HUES64 (cell line): ENCODE results near the gene OST4.
A peak's percentile ranks its signal among the peaks of the same experiment; 100 is the strongest.
"Not testable (repeated sequence)": the region's sequence is repeated elsewhere in the genome, so short reads cannot be mapped to it uniquely, and the experiment has no call there.

Experiments used
- H3K27ac ChIP-seq: 2 replicates; pipeline ENCODE4 v1.7.0; 2013; ENCODE audit warnings: low read depth, low read length, inconsistent platforms
- H3K27me3 ChIP-seq: 2 replicates; pipeline ENCODE4 v1.6.1; 2013; ENCODE audit warnings: mild to moderate bottlenecking, low read length; ENCODE audit not compliant: insufficient read depth
- H3K36me3 ChIP-seq: 2 replicates; pipeline ENCODE4 v1.6.1; 2013; ENCODE audit warnings: mild to moderate bottlenecking, low read length; ENCODE audit not compliant: insufficient read depth
- H3K4me1 ChIP-seq: 2 replicates; pipeline ENCODE4 v1.6.1; 2013; ENCODE audit warnings: mild to moderate bottlenecking, low read length, moderate library complexity; ENCODE audit not compliant: insufficient read depth
- H3K4me3 ChIP-seq: 2 replicates; pipeline ENCODE4 v1.5.1; 2013; ENCODE audit warnings: mild to moderate bottlenecking, low read length, moderate library complexity
- H3K9ac ChIP-seq: 2 replicates; pipeline ENCODE4 v1.6.1; 2013; ENCODE audit warnings: mild to moderate bottlenecking, low read depth, low read length
- H3K9me3 ChIP-seq: 2 replicates; pipeline ENCODE4 v1.6.1; 2013; ENCODE audit warnings: low read depth, low read length; ENCODE audit not compliant: insufficient read depth
- WGBS: fragments of 150-250, 120-280 bp; methylation state at CpG from one replicate; pipeline ENCODE4 v1.1.7; 2013; ENCODE audit warnings: missing lambda C conversion rate; 5-methylcytosine and 5-hydroxymethylcytosine counted together

The OST4 gene

DNA sequence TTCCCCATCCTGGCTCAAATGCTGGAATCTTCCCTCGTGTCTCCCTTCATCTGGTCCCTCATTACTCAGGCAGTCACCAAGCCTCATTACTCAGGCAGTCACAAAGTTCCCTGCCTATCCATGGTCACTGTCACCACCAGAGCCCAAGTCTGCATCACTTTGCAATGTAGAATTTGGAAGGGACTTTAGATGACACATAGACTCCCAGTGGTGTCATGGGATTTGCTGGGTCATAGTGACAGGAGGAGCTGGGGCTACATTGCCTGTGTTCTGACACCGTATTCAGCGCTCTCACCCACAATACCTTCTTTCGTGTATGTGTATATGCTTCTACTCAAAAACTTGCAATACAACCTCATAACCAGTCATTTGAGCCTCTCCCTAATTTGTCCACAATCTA lies 4.9 kb upstream of the OST4 start:
- H3K27me3 ChIP-seq: no peaks in the 10 kb centered on the region
- no peak overlapping the region for H3K9ac ChIP-seq
- H3K27ac ChIP-seq: no peak overlapping the region
- WGBS: 93% methylated on average over 4 of the region's 4 CpGs
- no peaks in the 10 kb centered on the region for H3K9me3 ChIP-seq
- H3K36me3 ChIP-seq: no peaks in the 10 kb centered on the region
- no peak overlapping the region for H3K4me3 ChIP-seq
- H3K4me1 ChIP-seq: peaks cover 11% of the 10 kb centered on the region

DNA sequence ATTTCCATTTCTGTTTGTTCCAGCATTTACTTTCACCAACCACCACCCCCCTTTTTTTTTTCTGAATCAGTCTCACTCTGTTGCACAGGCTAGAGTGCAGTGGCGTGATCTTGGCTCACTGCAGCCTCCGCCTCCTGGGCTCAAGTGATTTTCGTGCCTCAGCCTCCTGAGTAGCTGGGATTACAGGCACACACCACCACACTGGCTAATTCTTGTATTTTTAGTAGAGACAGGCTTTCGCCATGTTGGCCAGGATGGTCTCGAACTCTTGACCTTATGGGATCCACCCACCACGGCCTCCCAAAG lies 4.1 kb upstream of the OST4 start:
- H3K36me3 ChIP-seq, H3K27me3 ChIP-seq, H3K27ac ChIP-seq, H3K4me3 ChIP-seq, H3K9me3 ChIP-seq, H3K9ac ChIP-seq: not testable (repeated sequence)
- WGBS: 92% methylated on average over 6 of the region's 6 CpGs
- peaks cover 14% of the 10 kb centered on the region for H3K4me1 ChIP-seq

DNA sequence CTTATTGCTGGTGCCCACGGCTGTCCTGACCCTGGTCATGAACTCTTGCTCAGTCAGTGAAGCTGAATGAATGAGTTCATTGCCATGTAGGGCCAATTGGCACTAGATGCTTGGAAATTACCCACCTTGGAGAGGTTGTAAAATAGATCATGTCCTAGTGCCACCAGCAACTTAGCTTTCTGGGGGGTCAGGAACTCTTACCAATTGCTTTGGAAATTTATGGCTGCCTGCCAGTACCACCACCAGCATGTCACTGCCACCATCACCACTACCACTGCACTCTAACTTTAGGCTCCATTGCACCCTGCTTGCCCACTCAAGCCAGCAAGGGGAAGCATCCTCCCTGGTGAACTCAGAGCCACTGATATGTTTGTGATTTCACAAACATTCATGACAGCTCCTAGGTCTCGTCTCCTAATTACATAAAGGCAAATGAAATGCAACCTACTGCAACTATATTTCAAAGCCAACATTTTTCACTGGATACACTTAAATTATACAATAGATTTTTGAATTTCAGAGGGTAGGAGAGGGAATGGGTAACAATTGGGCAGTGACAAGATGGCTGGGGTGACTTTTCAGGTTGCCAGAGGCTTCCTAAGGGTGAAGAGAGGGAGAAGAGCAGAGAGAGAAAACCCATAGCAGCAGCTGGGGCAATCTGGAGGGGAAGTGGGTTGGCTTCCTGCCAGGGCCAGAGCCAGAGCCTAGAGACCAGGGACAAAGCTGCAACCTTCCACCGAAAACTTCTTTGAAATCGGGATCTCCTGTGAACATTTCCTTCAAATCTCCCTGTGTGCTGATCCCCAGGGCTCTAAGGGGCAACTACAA lies 3.5 kb upstream of the OST4 start:
- Histone ChIP-seq H3K27me3 (no peaks in the 10 kb centered on the region), H3K4me1 (peaks cover 19% of the 10 kb centered on the region), H3K27ac (no peak overlapping the region), H3K36me3 (peaks cover 6% of the 10 kb centered on the region), H3K9ac (no peak overlapping the region), H3K4me3 (no peak overlapping the region), H3K9me3 (no peaks in the 10 kb centered on the region)
- 94% methylated on average over 4 of the region's 4 CpGs for WGBS

GRCh38 chr2:27073782-27074181 lies 2.3 kb upstream of the OST4 start:
- Histone ChIP-seq H3K4me1 (peaks cover 19% of the 10 kb centered on the region), H3K9me3 (no peaks in the 10 kb centered on the region), H3K27me3 (no peaks in the 10 kb centered on the region), H3K9ac (no peak overlapping the region), H3K27ac (no peak overlapping the region), H3K36me3 (peaks cover 18% of the 10 kb centered on the region), H3K4me3 (no peak overlapping the region)
- WGBS: 90% methylated on average over 2 of the region's 2 CpGs

- 60% methylated on average over 5 of the region's 5 CpGs for WGBS
- H3K36me3 ChIP-seq: peaks cover 27% of the 10 kb centered on the region
- no peak overlapping the region for H3K9ac ChIP-seq
- H3K27ac ChIP-seq: peak overlapping the region; percentile 0; the same call in 1 of the 2 replicates
- no peaks in the 10 kb centered on the region for H3K27me3 ChIP-seq
- no peaks in the 10 kb centered on the region for H3K9me3 ChIP-seq
- H3K4me3 ChIP-seq: peak overlapping the region; percentile 100
- H3K4me1 ChIP-seq: peaks cover 16% of the 10 kb centered on the region; the same call in 1 of the 2 replicates
Observed at GRCh38 chr2:27072920-27073319, 1.5 kb upstream of the OST4 start.

GRCh38 chr2:27071990-27072830 lies 756 bp upstream of the OST4 start:
- peak overlapping the region; percentile 68 for H3K9ac ChIP-seq
- peaks cover 16% of the 10 kb centered on the region; the same call in 1 of the 2 replicates for H3K4me1 ChIP-seq
- peak overlapping the region; percentile 92 for H3K27ac ChIP-seq
- H3K36me3 ChIP-seq: peaks cover 34% of the 10 kb centered on the region
- H3K27me3 ChIP-seq: no peaks in the 10 kb centered on the region
- WGBS: 2% methylated on average over 31 of the region's 34 CpGs
- no peaks in the 10 kb centered on the region for H3K9me3 ChIP-seq
- peak overlapping the region; percentile 100 for H3K4me3 ChIP-seq

- Histone ChIP-seq H3K9ac (peak overlapping the region; percentile 94), H3K4me1 (peaks cover 16% of the 10 kb centered on the region; the same call in 1 of the 2 replicates), H3K27ac (peak overlapping the region; percentile 81), H3K9me3 (no peaks in the 10 kb centered on the region), H3K4me3 (peak overlapping the region; percentile 100), H3K27me3 (no peaks in the 10 kb centered on the region), H3K36me3 (peaks cover 43% of the 10 kb centered on the region)
- 9% methylated on average over 11 of the region's 11 CpGs for WGBS
Observed at GRCh38 chr2:27070653-27071276, 689 bp downstream of the OST4 start.

DNA sequence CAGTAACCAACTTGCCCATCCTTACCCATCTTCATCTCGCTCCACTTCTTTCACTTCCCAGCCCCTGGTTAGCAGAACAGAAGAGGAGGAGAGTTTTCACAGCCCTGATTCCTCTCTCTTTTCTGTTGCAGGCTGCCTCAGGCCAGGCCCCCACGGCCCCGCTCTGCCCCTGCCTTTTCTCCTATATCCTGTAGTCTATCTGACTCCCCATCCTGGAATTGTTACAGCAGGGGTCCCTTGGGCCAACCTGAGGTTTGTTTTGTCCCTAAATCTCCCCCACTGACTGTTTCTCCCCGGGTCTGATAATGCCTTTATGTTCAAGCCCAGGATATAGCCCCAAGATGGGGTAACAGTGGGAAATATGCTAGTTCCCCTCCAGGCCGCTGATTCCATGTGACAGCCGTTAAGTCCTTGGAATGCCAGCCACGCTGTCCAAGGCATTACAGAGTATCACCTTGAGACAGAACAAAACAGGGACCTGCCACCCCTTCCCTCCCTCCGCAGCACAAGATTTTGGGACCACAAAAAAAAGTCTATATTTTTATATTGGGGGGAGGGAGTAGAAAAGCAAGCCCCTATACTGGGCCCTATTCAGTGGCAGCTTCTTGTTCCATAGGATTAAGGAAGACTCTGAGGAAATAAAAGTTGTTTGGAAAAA lies 1.4 kb downstream of the OST4 start:
- H3K4me1 ChIP-seq: peaks cover 16% of the 10 kb centered on the region; the same call in 1 of the 2 replicates
- peak overlapping the region; percentile 100 for H3K4me3 ChIP-seq
- WGBS: 93% methylated on average over 7 of the region's 8 CpGs
- no peak overlapping the region for H3K27ac ChIP-seq
- no peaks in the 10 kb centered on the region for H3K9me3 ChIP-seq
- H3K27me3 ChIP-seq: no peaks in the 10 kb centered on the region
- peaks cover 50% of the 10 kb centered on the region for H3K36me3 ChIP-seq
- peak overlapping the region; percentile 94; the same call in 1 of the 2 replicates for H3K9ac ChIP-seq

DNA sequence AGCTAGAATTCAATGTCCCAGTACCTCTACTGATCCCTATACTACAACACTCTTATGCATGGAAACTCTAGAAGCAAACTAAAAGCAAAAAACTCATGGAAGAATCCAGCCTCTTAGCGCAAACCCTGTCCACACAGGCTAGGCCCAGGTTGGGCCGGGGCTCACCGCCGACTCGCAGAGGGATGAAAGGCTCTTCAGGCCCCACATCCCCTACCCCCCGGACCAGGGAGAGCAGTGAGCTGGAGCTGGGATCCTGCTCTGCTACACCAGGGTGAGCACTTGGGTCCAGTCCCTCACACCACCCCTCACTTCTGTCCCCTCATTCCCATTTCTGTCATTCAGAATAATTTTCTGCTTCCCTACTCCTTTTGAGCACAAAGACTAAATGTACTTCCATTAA lies 2.0 kb downstream of the OST4 start:
- WGBS: 96% methylated on average over 6 of the region's 6 CpGs
- no peaks in the 10 kb centered on the region for H3K9me3 ChIP-seq
- H3K4me3 ChIP-seq: no peak overlapping the region
- no peaks in the 10 kb centered on the region for H3K27me3 ChIP-seq
- H3K27ac ChIP-seq: no peak overlapping the region
- no peak overlapping the region for H3K9ac ChIP-seq
- peaks cover 16% of the 10 kb centered on the region; the same call in 1 of the 2 replicates for H3K4me1 ChIP-seq
- H3K36me3 ChIP-seq: peaks cover 53% of the 10 kb centered on the region

GRCh38 chr2:27067385-27067784 lies 4.1 kb downstream of the OST4 start:
- peaks cover 9% of the 10 kb centered on the region; the same call in 1 of the 2 replicates for H3K4me1 ChIP-seq
- no peak overlapping the region for H3K4me3 ChIP-seq
- no peak overlapping the region for H3K9ac ChIP-seq
- H3K9me3 ChIP-seq: no peaks in the 10 kb centered on the region
- peaks cover 63% of the 10 kb centered on the region for H3K36me3 ChIP-seq
- H3K27ac ChIP-seq: no peak overlapping the region
- 95% methylated on average over 5 of the region's 5 CpGs for WGBS
- H3K27me3 ChIP-seq: no peaks in the 10 kb centered on the region
